GM08714 (cell line): ENCODE results near the gene MADCAM1.

Experiments
- H3K4me3 ChIP-seq: fragments of 200-500 bp; sonication (Bioruptor generic); 2 replicates; pipeline ENCODE4 v1.5.1; 2014; ENCODE audit warnings: mild to moderate bottlenecking, low read length, inconsistent platforms
- ZNF274 ChIP-seq: IDR thresholded peaks from 2 replicates; pipeline ENCODE4 v1.6.1; 2012; ENCODE audit warnings: mild to moderate bottlenecking, low read depth, low read length

Gene MADCAM1

DNA sequence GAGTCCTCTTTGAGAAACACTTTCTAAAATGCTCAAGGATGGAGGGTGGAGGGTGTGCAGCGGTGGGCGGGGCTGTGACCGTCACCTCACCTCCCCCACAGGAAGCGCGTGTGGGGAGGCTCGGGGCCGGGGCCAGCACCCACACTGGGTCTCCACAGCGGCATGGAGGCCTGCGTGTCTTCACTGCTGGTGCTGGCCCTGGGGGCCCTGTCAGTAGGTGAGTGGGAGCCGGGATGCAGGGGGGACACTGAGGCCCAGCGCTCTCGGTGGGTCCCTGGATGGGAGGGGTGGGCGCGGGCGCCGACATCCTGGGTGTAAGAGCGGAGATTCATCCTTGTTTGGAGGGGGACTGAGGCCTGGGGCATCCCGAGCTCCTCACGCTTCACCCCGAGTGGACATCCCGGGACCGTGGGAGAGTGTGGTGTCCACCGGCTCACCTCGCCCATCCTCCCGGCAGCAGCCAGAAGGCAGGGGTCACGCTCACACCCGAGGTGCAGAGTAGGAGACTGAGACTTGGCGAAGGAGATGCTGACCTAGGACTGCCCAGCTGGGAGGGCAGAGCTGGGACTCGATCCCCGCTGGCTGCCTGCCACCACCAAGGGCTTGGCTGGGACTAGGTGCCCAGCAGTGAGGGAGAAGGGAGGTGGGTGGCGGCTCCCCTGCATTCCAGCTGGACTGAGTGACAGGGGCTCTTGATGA is 47.8 kb downstream of the MADCAM1 start, which contains the start of gene GZMM:
Gene GZMM, plus strand, starts transcription at position 144 of the 699 bp plus-strand sequence. Its CDS starts 19 bp downstream, at position 163.
- no peak within 1 kb of the TSS for H3K4me3 ChIP-seq
- TF ChIP-seq ZNF274, result no peak

DNA sequence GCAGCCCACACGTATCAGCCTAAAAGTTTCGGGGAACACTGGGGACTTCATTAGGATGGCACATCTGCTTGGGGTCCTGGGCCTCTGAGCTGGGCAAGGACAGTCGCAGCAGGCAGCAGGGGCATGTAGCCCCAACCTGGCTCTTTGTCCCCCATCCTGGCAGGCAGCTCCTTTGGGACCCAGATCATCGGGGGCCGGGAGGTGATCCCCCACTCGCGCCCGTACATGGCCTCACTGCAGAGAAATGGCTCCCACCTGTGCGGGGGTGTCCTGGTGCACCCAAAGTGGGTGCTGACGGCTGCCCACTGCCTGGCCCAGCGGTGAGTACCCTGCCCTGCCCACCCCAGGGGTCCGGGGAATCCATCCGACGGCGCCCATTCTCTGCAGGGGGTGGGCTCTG is 50.8 kb downstream of the MADCAM1 start:
- H3K4me3 ChIP-seq, result no peak overlapping the region
- TF ChIP-seq ZNF274, result no peak

DNA sequence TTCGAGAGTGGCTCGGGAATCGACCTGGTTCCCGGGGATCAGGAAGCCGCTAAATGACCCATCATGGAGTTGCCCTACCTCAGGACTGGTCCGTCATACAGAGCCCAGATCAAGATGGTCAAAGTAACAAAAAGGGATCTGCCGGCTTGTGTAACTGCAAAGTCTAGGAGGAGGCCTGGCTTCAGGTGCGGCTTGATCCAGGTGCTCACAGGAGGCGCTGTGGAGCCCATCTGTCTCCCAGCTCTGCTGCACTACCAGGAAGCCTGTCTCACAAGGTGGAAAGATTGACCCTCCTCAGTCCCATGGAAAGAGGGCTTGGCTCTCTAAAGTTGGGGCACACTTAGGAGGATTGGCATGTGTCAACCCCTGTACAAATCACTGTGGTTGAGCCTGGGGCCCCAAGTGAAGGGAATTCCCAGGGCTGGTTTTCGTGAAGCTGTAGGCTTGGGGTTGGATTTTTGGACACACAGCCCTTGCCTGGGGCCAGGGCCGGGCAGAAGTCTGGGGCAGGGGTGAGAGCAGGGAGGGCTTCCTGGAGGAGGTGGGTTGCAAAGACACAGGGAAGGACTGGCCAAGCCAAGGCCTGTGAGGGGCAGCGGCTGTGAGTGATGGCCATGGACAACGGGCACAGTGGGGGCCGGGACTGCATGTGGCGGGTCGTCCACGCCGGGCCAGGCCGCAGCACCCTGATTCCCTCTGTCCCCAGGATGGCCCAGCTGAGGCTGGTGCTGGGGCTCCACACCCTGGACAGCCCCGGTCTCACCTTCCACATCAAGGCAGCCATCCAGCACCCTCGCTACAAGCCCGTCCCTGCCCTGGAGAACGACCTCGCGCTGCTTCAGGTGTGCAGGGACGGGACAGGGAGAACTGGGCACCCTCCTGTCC is 51.8 kb downstream of the MADCAM1 start:
- no peak overlapping the region for H3K4me3 ChIP-seq
- no peak for TF ChIP-seq ZNF274

- H3K4me3 ChIP-seq, result no peak overlapping the region
- TF ChIP-seq ZNF274, result no peak
These were observed 52.9 kb downstream of the MADCAM1 start for GRCh38 chr19:548886-549830.

DNA sequence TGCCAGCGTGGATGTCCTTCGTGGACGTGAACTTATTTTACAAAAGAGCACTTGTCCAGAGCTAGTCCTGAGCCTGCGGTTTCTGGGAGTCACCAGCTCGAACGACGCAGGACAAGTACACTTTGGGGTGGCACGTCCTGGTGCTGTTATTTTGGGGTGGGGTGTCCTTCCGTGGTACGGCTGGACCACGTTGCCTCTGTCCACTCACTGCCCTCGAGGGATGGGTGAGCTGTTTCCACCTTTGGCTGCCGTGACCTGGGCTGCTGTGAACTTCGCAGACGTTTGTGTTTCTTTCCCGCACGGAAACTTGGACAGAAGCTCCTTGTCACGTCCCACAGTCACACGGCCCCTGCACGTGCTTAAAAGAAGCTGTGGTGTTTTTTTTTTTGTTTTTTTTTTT is 58.5 kb downstream of the MADCAM1 start:
- TF ChIP-seq ZNF274, result no peak
- H3K4me3 ChIP-seq, result no peak overlapping the region
